GM10248 (cell line): Measurements from ENCODE around the gene LRRC74A.

Experiments
- CTCF ChIA-PET: fragments of 300-600 bp; sonication (Branson Sonifier 250); formaldehyde crosslinking; extraction: SDS; loops from one replicate; lab custom pipeline; 2021; ENCODE audit warnings: antibody characterized with exemption; lab: Yijun Ruan, JAX
- POLR2A ChIA-PET: fragments of 350-650 bp; sonication (Branson Sonifier 250); formaldehyde crosslinking; extraction: SDS; loops from one replicate; lab custom pipeline; 2020; ENCODE audit warnings: antibody characterized with exemption; lab: Yijun Ruan, JAX
- DNase-seq: peaks from one replicate; pipeline ENCODE4 v3.0.0; 2012; ENCODE audit errors: extremely low spot score
- TF ChIP-seq, protein P1 (sequence below): IDR thresholded peaks from 2 replicates; pipeline ENCODE4 v1.5.1; 2012; ENCODE audit warnings: mild to moderate bottlenecking, low read depth; ENCODE audit errors: extremely low read depth, missing control alignments, control extremely low read depth

LRRC74A gene

DNA sequence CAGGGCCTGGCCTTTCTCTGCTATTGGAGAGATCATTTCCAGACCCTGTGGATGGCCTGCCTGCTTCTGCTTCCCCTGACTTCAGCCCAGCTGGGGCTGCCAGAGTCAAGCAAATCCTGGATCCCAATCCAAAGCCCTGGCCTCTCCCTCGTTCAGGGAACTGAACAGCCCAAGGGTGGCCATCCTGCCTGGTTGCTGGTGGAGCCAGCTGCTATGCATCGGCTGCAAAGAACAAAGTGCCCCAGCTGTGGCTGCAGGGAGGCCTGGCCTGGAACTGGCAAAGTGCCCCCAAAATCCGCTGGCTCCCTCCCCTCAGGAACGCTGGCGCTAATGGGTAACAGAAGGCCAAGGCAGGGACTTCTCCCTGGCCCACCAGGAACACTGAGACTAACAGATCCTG, 56.4 kb downstream of the LRRC74A start:
- ChIA-PET POLR2A (no interaction called here), CTCF (interaction anchor here (1.1 to 4.7 kb wide), 3 partner anchors 10 to 187 kb away, joined by 3 to 40 read pairs (median 8); no protein-coding TSS in a partner anchor)
- TF ChIP-seq, protein P1, sequence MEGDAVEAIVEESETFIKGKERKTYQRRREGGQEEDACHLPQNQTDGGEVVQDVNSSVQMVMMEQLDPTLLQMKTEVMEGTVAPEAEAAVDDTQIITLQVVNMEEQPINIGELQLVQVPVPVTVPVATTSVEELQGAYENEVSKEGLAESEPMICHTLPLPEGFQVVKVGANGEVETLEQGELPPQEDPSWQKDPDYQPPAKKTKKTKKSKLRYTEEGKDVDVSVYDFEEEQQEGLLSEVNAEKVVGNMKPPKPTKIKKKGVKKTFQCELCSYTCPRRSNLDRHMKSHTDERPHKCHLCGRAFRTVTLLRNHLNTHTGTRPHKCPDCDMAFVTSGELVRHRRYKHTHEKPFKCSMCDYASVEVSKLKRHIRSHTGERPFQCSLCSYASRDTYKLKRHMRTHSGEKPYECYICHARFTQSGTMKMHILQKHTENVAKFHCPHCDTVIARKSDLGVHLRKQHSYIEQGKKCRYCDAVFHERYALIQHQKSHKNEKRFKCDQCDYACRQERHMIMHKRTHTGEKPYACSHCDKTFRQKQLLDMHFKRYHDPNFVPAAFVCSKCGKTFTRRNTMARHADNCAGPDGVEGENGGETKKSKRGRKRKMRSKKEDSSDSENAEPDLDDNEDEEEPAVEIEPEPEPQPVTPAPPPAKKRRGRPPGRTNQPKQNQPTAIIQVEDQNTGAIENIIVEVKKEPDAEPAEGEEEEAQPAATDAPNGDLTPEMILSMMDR: no peak
- no peak for DNase-seq

DNA sequence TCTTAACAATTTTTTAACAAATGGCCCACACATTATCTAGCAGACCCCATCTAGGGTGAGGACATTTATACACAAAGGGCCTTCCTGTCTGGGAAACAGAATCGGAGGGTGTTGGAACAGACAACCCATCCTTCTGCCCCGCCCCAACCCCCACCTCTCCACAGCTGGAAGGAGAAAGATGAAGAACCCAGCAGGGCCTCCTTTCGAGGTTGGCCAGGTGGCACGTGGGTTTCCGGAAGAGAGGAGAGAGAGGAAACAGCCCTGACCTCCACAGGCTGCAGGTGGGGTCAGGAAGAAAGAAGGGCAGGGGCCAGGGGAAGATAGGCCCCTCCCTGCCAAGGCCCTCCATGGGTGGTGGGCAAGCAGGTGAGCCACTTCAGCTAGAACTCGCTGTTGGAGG, 57.2 kb downstream of the LRRC74A start:
- TF ChIP-seq, protein P1: no peak
- POLR2A ChIA-PET: no interaction called here
- DNase-seq: no peak
- CTCF ChIA-PET: interaction anchor here (0.7 to 7.5 kb wide), 3 partner anchors 9 to 187 kb away, joined by 4 to 79 read pairs (median 40); no protein-coding TSS in a partner anchor

DNA sequence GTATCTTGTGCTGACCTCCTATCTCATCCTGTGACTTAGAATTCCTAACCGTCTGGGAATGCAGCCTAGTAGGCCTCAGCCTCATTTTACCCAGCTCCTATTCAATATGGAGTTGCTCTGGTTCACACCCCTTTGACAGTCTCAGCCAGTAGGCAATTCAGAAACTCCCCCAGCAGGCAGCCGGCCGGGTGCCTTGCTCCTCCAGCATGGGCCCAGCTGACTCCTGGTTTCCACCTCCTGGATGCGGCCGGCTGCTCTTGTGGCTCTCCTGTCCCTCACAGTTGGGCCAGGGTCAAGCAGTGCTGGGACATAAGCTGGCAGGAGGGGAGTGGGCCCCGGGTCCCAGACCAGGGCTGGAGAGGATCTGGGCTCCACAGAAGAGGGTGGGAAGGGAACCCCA, 58.2 kb downstream of the LRRC74A start:
- ChIA-PET POLR2A (no interaction called here), CTCF (interaction anchor here (1.9 to 7.5 kb wide), 3 partner anchors 10 to 185 kb away, joined by 4 to 79 read pairs (median 44); no protein-coding TSS in a partner anchor)
- no peak for DNase-seq

DNA sequence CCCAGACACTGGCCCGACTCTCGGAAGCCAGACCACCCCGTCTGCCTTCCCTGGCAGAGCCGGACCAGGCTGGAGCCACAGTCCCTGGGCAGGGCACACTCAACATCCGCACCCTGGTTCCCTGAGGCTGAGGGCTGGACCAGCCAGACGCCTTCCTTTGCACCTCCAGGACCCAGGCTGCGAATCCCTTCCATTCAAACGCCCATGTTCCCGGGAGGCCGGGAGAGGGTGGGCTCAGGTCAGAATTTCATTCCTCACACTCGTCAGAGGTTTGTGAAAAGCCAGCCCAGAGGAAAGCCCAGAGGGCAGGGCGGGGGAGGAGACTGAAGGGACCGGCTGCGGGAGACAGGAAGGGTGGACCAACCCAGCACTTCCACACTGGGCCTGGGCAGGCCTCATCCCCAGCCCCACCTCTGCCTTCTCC, 58.7 kb downstream of the LRRC74A start:
- no peak for DNase-seq
- TF ChIP-seq, protein P1: no peak
- ChIA-PET CTCF (interaction anchor here (0.8 to 7.5 kb wide), 5 partner anchors 11 to 210 kb away, joined by 3 to 79 read pairs (median 4); no protein-coding TSS in a partner anchor), POLR2A (no interaction called here)

More for the DNA sequence above, 58.2 kb downstream of the LRRC74A start:
- TF ChIP-seq, protein P1: no peak

DNA sequence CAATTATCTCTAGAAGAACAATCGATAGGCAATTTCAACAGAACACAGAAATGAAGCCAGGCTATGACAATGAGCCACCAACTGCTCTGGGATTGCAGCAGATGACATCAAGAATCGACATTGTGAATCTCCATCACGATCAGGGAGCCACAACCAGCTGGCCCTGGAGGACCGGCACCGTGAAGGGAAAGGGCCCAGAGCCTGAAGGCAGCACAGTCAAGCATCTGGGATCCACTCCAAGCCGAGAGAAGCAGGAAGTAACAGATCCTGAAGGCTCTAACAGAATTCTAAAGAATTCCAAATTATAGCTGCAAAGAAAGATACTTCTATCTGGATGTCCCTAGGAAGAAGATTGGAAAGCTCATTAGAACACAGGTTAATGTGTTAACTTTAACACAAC, 61.0 kb downstream of the LRRC74A start:
- POLR2A ChIA-PET: no interaction called here
- CTCF ChIA-PET: interaction anchor here (0.9 to 7.5 kb wide), 9 partner anchors 13 to 208 kb away, joined by 3 to 79 read pairs (median 4); no protein-coding TSS in a partner anchor
- no peak for DNase-seq
- TF ChIP-seq, protein P1: no peak

DNA sequence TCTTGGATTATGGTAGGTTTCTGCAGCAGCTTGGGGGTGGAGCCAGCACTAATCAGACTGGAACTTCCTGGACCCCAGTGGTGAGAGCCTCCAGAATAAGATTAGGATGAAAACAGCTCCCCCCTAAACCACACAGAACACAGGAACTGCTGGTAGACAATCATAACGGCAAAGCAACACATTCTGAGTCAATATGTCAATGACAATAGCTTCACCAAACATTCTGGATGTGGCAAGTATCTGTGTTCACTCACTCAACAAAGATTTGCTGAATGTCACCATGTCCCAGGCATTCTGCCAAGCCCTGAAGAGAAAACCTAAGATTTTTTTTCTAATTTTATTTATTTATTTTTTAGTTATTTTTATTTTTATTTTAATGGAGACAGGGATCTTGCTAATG, 65.2 kb downstream of the LRRC74A start:
- CTCF ChIA-PET: interaction anchor here (2.0 kb wide), 1 partner anchor 18 kb away, joined by 5 read pairs; no protein-coding TSS in a partner anchor
- TF ChIP-seq, protein P1: no peak
- POLR2A ChIA-PET: no interaction called here
- no peak for DNase-seq
